ENCODE data around the gene IQCF2. TPM values are rescaled to one million over a fixed set of nuclear protein-coding genes. Genes with fewer than 3 reads are reported as not detected.

IQCF2 gene
- polyA plus RNA-seq, 3 donors: not detected

DNA sequence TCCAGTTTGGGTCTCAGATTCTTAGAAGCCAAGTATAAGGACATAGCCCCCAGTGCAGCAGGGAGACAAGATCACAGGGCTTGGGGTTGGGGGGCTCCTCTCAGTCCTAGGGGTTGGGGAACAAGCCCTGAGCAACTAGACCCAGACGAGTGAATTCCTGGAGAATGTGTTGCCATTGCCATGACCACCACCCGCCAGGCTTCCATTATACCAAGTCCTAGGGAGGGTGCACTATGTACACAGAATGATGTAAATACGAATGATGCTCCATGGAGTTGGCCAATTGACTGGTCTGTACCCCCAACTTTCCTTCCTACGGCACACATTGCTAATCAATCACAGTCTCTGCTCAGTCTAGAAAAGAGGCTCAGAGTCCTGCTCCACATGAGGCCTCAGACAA lies 33.0 kb downstream of the IQCF2 start:
- Histone ChIP-seq H3K27ac (ENCODE audit: low read depth in 1 of 2, low read length in 2 of 2) (no peak overlapping the region), H3K36me3 (replicated peaks in 1 of 2; ENCODE audit: control insufficient read depth in 1 of 2, insufficient read depth in 2 of 2, low read length in 2 of 2) (no peaks in the 10 kb centered on the region), H3K4me2 (replicated peaks; ENCODE audit: extremely low read depth, low read length, poor library complexity, severe bottlenecking) (no peak overlapping the region), H3K9ac (ENCODE audit: insufficient read depth, low read length, poor library complexity, severe bottlenecking) (no peak overlapping the region), H3K9me3 (replicated peaks in 1 of 2; ENCODE audit: control insufficient read depth in 1 of 2, insufficient read depth in 1 of 2, low read length in 2 of 2) (no peaks in the 10 kb centered on the region), H2AFZ (ENCODE audit: insufficient read depth, low read depth, low read length, poor library complexity, severe bottlenecking) (no peak overlapping the region), H3K79me2 (ENCODE audit: insufficient read depth, low read length) (no peaks in the 10 kb centered on the region), H4K20me1 (ENCODE audit: insufficient read depth, low read length) (no peaks in the 10 kb centered on the region), H3K4me3 (replicated peaks in 1 of 3; ENCODE audit: low read depth in 2 of 3, low read length in 3 of 3) (no peak overlapping the region), H3K27me3 (ENCODE audit: control insufficient read depth in 2 of 2, insufficient read depth in 2 of 2, low read length in 2 of 2) (peaks cover 0 to 7% of the 10 kb centered on the region in 2 donors), H3K4me1 (ENCODE audit: control insufficient read depth in 1 of 2, insufficient read depth in 2 of 2, low read length in 2 of 2) (no peaks in the 10 kb centered on the region)
- intact Hi-C loops (cut with micrococcal nuclease): no loop called here
- 100% methylated on average over 2 of the region's 4 CpGs for WGBS (ENCODE audit: insufficient coverage)
- DNase-seq: no peak
- TF ChIP-seq, protein P1, sequence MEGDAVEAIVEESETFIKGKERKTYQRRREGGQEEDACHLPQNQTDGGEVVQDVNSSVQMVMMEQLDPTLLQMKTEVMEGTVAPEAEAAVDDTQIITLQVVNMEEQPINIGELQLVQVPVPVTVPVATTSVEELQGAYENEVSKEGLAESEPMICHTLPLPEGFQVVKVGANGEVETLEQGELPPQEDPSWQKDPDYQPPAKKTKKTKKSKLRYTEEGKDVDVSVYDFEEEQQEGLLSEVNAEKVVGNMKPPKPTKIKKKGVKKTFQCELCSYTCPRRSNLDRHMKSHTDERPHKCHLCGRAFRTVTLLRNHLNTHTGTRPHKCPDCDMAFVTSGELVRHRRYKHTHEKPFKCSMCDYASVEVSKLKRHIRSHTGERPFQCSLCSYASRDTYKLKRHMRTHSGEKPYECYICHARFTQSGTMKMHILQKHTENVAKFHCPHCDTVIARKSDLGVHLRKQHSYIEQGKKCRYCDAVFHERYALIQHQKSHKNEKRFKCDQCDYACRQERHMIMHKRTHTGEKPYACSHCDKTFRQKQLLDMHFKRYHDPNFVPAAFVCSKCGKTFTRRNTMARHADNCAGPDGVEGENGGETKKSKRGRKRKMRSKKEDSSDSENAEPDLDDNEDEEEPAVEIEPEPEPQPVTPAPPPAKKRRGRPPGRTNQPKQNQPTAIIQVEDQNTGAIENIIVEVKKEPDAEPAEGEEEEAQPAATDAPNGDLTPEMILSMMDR (IDR thresholded peaks at IDR 0.05): no peak
- H3K4me3 Mint-ChIP-seq: no peak overlapping the region
- H3K36me3 Mint-ChIP-seq: no peaks in the 10 kb centered on the region
- H3K4me1 Mint-ChIP-seq: no peaks in the 10 kb centered on the region
- H3K27me3 Mint-ChIP-seq (ENCODE audit: low read depth in 3 of 3): peaks cover 16 to 34% (median 33%) of the 10 kb centered on the region in 3 donors
- H3K9me3 Mint-ChIP-seq: peaks cover 0 to 4% (median 0%) of the 10 kb centered on the region in 7 donors
- no peak overlapping the region for H3K27ac Mint-ChIP-seq

DNA sequence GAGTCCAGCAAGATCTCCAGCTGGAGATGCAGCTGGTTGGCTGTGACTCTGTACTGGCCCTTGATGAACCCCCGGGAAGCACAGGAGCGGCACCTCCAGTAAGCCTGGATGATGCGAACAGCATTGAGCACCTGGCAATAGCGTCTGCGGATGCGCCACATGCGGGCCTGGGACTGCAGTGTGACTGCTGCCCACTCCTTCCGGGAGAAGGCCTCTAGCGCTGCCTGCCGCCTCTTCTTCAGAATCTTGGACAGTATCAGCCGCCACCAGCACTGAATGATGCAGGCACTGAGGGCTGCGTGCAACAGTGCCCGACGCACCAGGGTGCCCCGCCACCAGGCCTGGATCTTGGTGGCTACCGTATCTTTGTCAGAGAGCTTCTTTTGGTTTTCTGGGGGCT lies 33.5 kb downstream of the IQCF2 start:
- peaks cover 15 to 33% (median 32%) of the 10 kb centered on the region in 3 donors for H3K27me3 Mint-ChIP-seq (ENCODE audit: low read depth in 3 of 3)
- no peaks in the 10 kb centered on the region for H4K20me1 ChIP-seq (ENCODE audit: insufficient read depth, low read length)
- no peaks in the 10 kb centered on the region for H3K79me2 ChIP-seq (ENCODE audit: insufficient read depth, low read length)
- H3K4me1 ChIP-seq (ENCODE audit: control insufficient read depth in 1 of 2, insufficient read depth in 2 of 2, low read length in 2 of 2): no peaks in the 10 kb centered on the region
- no peak overlapping the region for H3K27ac Mint-ChIP-seq
- H3K4me3 Mint-ChIP-seq: no peak overlapping the region
- no peaks in the 10 kb centered on the region for H3K9me3 ChIP-seq (replicated peaks in 1 of 2; ENCODE audit: control insufficient read depth in 1 of 2, insufficient read depth in 1 of 2, low read length in 2 of 2)
- no peak overlapping the region for H2AFZ ChIP-seq (ENCODE audit: insufficient read depth, low read depth, low read length, poor library complexity, severe bottlenecking)
- H3K36me3 Mint-ChIP-seq: no peaks in the 10 kb centered on the region
- H3K9ac ChIP-seq (ENCODE audit: insufficient read depth, low read length, poor library complexity, severe bottlenecking): no peak overlapping the region
- H3K27me3 ChIP-seq (ENCODE audit: control insufficient read depth in 2 of 2, insufficient read depth in 2 of 2, low read length in 2 of 2): peaks cover 0 to 7% of the 10 kb centered on the region in 2 donors
- no peak overlapping the region for H3K27ac ChIP-seq (ENCODE audit: low read depth in 1 of 2, low read length in 2 of 2)
- no peak for DNase-seq
- peaks cover 0 to 4% (median 0%) of the 10 kb centered on the region in 7 donors for H3K9me3 Mint-ChIP-seq
- intact Hi-C loops (cut with micrococcal nuclease): no loop called here
- no peaks in the 10 kb centered on the region for H3K36me3 ChIP-seq (replicated peaks in 1 of 2; ENCODE audit: control insufficient read depth in 1 of 2, insufficient read depth in 2 of 2, low read length in 2 of 2)
- TF ChIP-seq, protein P1 (IDR thresholded peaks at IDR 0.05): no peak
- H3K4me1 Mint-ChIP-seq: no peaks in the 10 kb centered on the region
- H3K4me3 ChIP-seq (replicated peaks in 1 of 3; ENCODE audit: low read depth in 2 of 3, low read length in 3 of 3): no peak overlapping the region
- H3K4me2 ChIP-seq (replicated peaks; ENCODE audit: extremely low read depth, low read length, poor library complexity, severe bottlenecking): no peak overlapping the region
- 97% methylated on average over 16 of the region's 16 CpGs for WGBS (ENCODE audit: insufficient coverage)

Data from CD14-positive monocyte (primary cell).